Measurements from ENCODE around the gene GRK5.
"Not testable (repeated sequence)": the region's sequence is repeated elsewhere in the genome, so short reads cannot be mapped to it uniquely, and the experiment has no call there.

- TF ChIP-seq POLR2A, CTCF (IDR thresholded peaks at IDR 0.05): not testable (repeated sequence)
Measured at GRCh38 chr10:119276194-119276593, 68.8 kb downstream of the GRK5 start.
